ENCODE data around the gene SPTLC3.

The SPTLC3 gene

GRCh38 chr20:13054011-13054410 lies 45.2 kb downstream of the SPTLC3 start:
- no peak overlapping the region for H3K4me2 ChIP-seq (ENCODE audit: low read length, poor library complexity, severe bottlenecking)
- H3K4ac ChIP-seq (ENCODE audit: low read depth in 1 of 2, low read length in 2 of 2), result no peak overlapping the region
- no peak overlapping the region for H2BK5ac ChIP-seq (ENCODE audit: low read depth, low read length, poor library complexity, severe bottlenecking)
- no peak overlapping the region for H3K14ac ChIP-seq (ENCODE audit: low read length in 2 of 2)
- no peak overlapping the region for H2BK120ac ChIP-seq (ENCODE audit: low read depth, low read length)
- H3K4me3 ChIP-seq (ENCODE audit: insufficient read depth in 1 of 2, low read depth in 1 of 2, low read length in 2 of 2), result no peak overlapping the region
- no peaks in the 10 kb centered on the region for H3K4me1 ChIP-seq (ENCODE audit: control insufficient read depth, insufficient read depth, low read depth, low read length)
- no peak for DNase-seq
- no peak overlapping the region for H3K27ac ChIP-seq (ENCODE audit: low read length, poor library complexity, severe bottlenecking)
- H3K23ac ChIP-seq (ENCODE audit: low read length in 2 of 2), result no peak overlapping the region
- H3K9ac ChIP-seq (ENCODE audit: low read length), result no peak overlapping the region
- WGBS, result 74% methylated on average over 3 of the region's 3 CpGs
- no peak overlapping the region for H2BK12ac ChIP-seq (ENCODE audit: low read length in 2 of 2)
- H3K27me3 ChIP-seq (ENCODE audit: control insufficient read depth in 1 of 2, insufficient read depth in 1 of 2, low read length in 2 of 2), result no peaks in the 10 kb centered on the region
- no peak overlapping the region for H4K8ac ChIP-seq (ENCODE audit: low read length)
- no peak overlapping the region for H2AFZ ChIP-seq (ENCODE audit: low read depth, low read length)
- no peak overlapping the region for H2BK15ac ChIP-seq (ENCODE audit: low read depth, poor library complexity, severe bottlenecking)
- no peak overlapping the region for H3K18ac ChIP-seq (ENCODE audit: low read depth in 1 of 2, low read length in 2 of 2)
- H2AK5ac ChIP-seq (ENCODE audit: low read length, severe bottlenecking), result no peak overlapping the region
- no peak overlapping the region for H4K91ac ChIP-seq (ENCODE audit: low read length)
- peaks cover 0 to 8% of the 10 kb centered on the region in 2 experiments for H3K36me3 ChIP-seq (ENCODE audit: control insufficient read depth in 1 of 2, insufficient read depth in 2 of 2, low read depth in 1 of 2, low read length in 2 of 2)
- H3K79me1 ChIP-seq (replicated peaks; ENCODE audit: low read length, poor library complexity, severe bottlenecking), result peaks cover 10% of the 10 kb centered on the region
- H3K9me3 ChIP-seq (ENCODE audit: control insufficient read depth, low read length), result no peaks in the 10 kb centered on the region

GRCh38 chr20:13058666-13059389 lies 50.1 kb downstream of the SPTLC3 start:
- Histone ChIP-seq H3K27me3 (ENCODE audit: control insufficient read depth in 1 of 2, insufficient read depth in 1 of 2, low read length in 2 of 2) (no peaks in the 10 kb centered on the region), H3K4ac (ENCODE audit: low read depth in 1 of 2, low read length in 2 of 2) (no peak overlapping the region), H2BK120ac (ENCODE audit: low read depth, low read length) (no peak overlapping the region), H3K23ac (ENCODE audit: low read length in 2 of 2) (no peak overlapping the region), H2BK12ac (ENCODE audit: low read length in 2 of 2) (no peak overlapping the region), H4K8ac (ENCODE audit: low read length) (no peak overlapping the region), H3K9me3 (ENCODE audit: control insufficient read depth, low read length) (no peaks in the 10 kb centered on the region), H2BK5ac (ENCODE audit: low read depth, low read length, poor library complexity, severe bottlenecking) (no peak overlapping the region), H2AK5ac (ENCODE audit: low read length, severe bottlenecking) (no peak overlapping the region), H4K91ac (ENCODE audit: low read length) (no peak overlapping the region), H3K4me1 (ENCODE audit: control insufficient read depth, insufficient read depth, low read depth, low read length) (peaks cover 2% of the 10 kb centered on the region), H3K27ac (ENCODE audit: low read length, poor library complexity, severe bottlenecking) (no peak overlapping the region), H3K79me1 (replicated peaks; ENCODE audit: low read length, poor library complexity, severe bottlenecking) (peaks cover 8% of the 10 kb centered on the region), H3K18ac (ENCODE audit: low read depth in 1 of 2, low read length in 2 of 2) (no peak overlapping the region), H3K36me3 (ENCODE audit: control insufficient read depth in 1 of 2, insufficient read depth in 2 of 2, low read depth in 1 of 2, low read length in 2 of 2) (peaks cover 0 to 3% of the 10 kb centered on the region in 2 experiments), H2BK15ac (ENCODE audit: low read depth, poor library complexity, severe bottlenecking) (no peak overlapping the region), H3K9ac (ENCODE audit: low read length) (no peak overlapping the region), H3K4me3 (ENCODE audit: insufficient read depth in 1 of 2, low read depth in 1 of 2, low read length in 2 of 2) (no peak overlapping the region), H2AFZ (ENCODE audit: low read depth, low read length) (no peak overlapping the region), H3K4me2 (ENCODE audit: low read length, poor library complexity, severe bottlenecking) (no peak overlapping the region), H3K14ac (ENCODE audit: low read length in 2 of 2) (no peak overlapping the region)
- WGBS, result 87% methylated on average over 7 of the region's 9 CpGs
- no peak for DNase-seq

GRCh38 chr20:13059398-13060136 lies 50.8 kb downstream of the SPTLC3 start:
- Histone ChIP-seq H4K8ac (ENCODE audit: low read length) (no peak overlapping the region), H4K91ac (ENCODE audit: low read length) (no peak overlapping the region), H2BK120ac (ENCODE audit: low read depth, low read length) (no peak overlapping the region), H3K79me1 (replicated peaks; ENCODE audit: low read length, poor library complexity, severe bottlenecking) (peaks cover 11% of the 10 kb centered on the region), H2AK5ac (ENCODE audit: low read length, severe bottlenecking) (no peak overlapping the region), H2AFZ (ENCODE audit: low read depth, low read length) (no peak overlapping the region), H3K9ac (ENCODE audit: low read length) (no peak overlapping the region), H2BK12ac (ENCODE audit: low read length in 2 of 2) (no peak overlapping the region), H3K4me1 (ENCODE audit: control insufficient read depth, insufficient read depth, low read depth, low read length) (peaks cover 2% of the 10 kb centered on the region), H3K36me3 (ENCODE audit: control insufficient read depth in 1 of 2, insufficient read depth in 2 of 2, low read depth in 1 of 2, low read length in 2 of 2) (peaks cover 0 to 3% of the 10 kb centered on the region in 2 experiments), H3K27ac (ENCODE audit: low read length, poor library complexity, severe bottlenecking) (no peak overlapping the region), H2BK5ac (ENCODE audit: low read depth, low read length, poor library complexity, severe bottlenecking) (no peak overlapping the region), H2BK15ac (ENCODE audit: low read depth, poor library complexity, severe bottlenecking) (no peak overlapping the region), H3K4ac (ENCODE audit: low read depth in 1 of 2, low read length in 2 of 2) (no peak overlapping the region), H3K23ac (ENCODE audit: low read length in 2 of 2) (no peak overlapping the region), H3K14ac (ENCODE audit: low read length in 2 of 2) (no peak overlapping the region), H3K4me3 (ENCODE audit: insufficient read depth in 1 of 2, low read depth in 1 of 2, low read length in 2 of 2) (no peak overlapping the region), H3K9me3 (ENCODE audit: control insufficient read depth, low read length) (no peaks in the 10 kb centered on the region), H3K27me3 (ENCODE audit: control insufficient read depth in 1 of 2, insufficient read depth in 1 of 2, low read length in 2 of 2) (no peaks in the 10 kb centered on the region), H3K18ac (ENCODE audit: low read depth in 1 of 2, low read length in 2 of 2) (no peak overlapping the region), H3K4me2 (ENCODE audit: low read length, poor library complexity, severe bottlenecking) (no peak overlapping the region)
- DNase-seq, result no peak
- WGBS, result 53% methylated on average over 7 of the region's 7 CpGs

- Histone ChIP-seq H2AK5ac (ENCODE audit: low read length, severe bottlenecking) (no peak overlapping the region), H3K18ac (ENCODE audit: low read depth in 1 of 2, low read length in 2 of 2) (no peak overlapping the region), H3K4me3 (ENCODE audit: insufficient read depth in 1 of 2, low read depth in 1 of 2, low read length in 2 of 2) (no peak overlapping the region), H3K9me3 (ENCODE audit: control insufficient read depth, low read length) (no peaks in the 10 kb centered on the region), H3K4ac (ENCODE audit: low read depth in 1 of 2, low read length in 2 of 2) (no peak overlapping the region), H3K23ac (ENCODE audit: low read length in 2 of 2) (no peak overlapping the region), H4K8ac (ENCODE audit: low read length) (no peak overlapping the region), H3K4me2 (ENCODE audit: low read length, poor library complexity, severe bottlenecking) (no peak overlapping the region), H2BK15ac (ENCODE audit: low read depth, poor library complexity, severe bottlenecking) (no peak overlapping the region), H3K27me3 (ENCODE audit: control insufficient read depth in 1 of 2, insufficient read depth in 1 of 2, low read length in 2 of 2) (no peaks in the 10 kb centered on the region), H4K91ac (ENCODE audit: low read length) (no peak overlapping the region), H3K27ac (ENCODE audit: low read length, poor library complexity, severe bottlenecking) (no peak overlapping the region), H2AFZ (ENCODE audit: low read depth, low read length) (no peak overlapping the region), H3K79me1 (replicated peaks; ENCODE audit: low read length, poor library complexity, severe bottlenecking) (peaks cover 10% of the 10 kb centered on the region), H2BK120ac (ENCODE audit: low read depth, low read length) (no peak overlapping the region), H3K14ac (ENCODE audit: low read length in 2 of 2) (no peak overlapping the region), H3K4me1 (ENCODE audit: control insufficient read depth, insufficient read depth, low read depth, low read length) (peaks cover 2% of the 10 kb centered on the region), H3K9ac (ENCODE audit: low read length) (no peak overlapping the region), H2BK5ac (ENCODE audit: low read depth, low read length, poor library complexity, severe bottlenecking) (no peak overlapping the region), H3K36me3 (ENCODE audit: control insufficient read depth in 1 of 2, insufficient read depth in 2 of 2, low read depth in 1 of 2, low read length in 2 of 2) (peaks cover 0 to 3% of the 10 kb centered on the region in 2 experiments), H2BK12ac (ENCODE audit: low read length in 2 of 2) (no peak overlapping the region)
- no peak for DNase-seq
Observed at GRCh38 chr20:13060327-13060726, 51.6 kb downstream of the SPTLC3 start.
